NCI-H524 treated with DMSO at 0.1 percent for 48 hours (cell line): ENCODE results near the gene KRTAP9-7.
"Not testable (repeated sequence)": the region's sequence is repeated elsewhere in the genome, so short reads cannot be mapped to it uniquely, and the experiment has no call there.

Experiments used
- DNase-seq: peaks from one replicate; lab custom pipeline; 2025; lab: John Stamatoyannopoulos, UW

Gene KRTAP9-7

DNA sequence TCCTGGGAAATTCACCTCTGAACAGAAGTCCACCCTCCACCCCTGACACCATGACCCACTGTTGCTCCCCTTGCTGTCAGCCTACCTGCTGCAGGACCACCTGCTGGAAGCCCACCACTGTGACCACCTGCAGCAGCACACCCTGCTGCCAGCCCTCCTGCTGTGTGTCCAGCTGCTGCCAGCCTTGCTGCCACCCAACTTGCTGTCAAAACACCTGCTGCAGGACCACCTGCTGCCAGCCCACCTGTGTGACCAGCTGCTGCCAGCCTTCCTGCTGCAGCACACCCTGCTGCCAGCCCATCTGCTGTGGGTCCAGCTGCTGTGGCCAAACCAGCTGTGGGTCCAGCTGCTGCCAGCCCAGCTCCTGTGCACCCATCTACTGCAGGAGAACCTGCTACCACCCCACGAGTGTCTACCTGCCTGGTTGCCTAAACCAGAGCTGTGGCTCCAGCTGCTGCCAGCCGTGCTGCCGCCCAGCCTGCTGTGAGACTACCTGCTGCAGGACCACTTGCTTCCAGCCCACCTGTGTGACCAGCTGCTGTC is at the start of gene KRTAP9-7:
KRTAP9-7 (plus strand) TSS at position 51 of the 543 bp plus-strand sequence; CDS start at position 51, 0 bp downstream.
- not testable (repeated sequence) for DNase-seq

DNA sequence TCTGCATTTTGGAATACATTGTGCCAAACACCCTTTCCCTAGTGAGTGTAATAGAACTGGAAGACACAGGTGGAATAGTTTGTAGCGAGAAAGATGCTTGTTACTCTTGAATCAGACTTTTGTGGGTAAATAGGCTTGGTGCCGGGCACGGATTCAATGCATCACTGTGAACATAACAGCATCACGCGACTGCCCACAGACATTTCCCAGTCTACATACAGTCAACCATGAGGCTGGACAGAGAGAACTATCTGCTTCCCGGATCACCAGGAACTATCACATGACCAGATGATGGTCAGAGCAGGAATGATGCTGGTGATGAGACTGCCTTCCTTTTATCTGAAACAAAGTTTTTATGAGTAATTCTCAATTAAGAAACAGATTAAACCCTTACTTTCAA is 49.4 kb upstream of the KRTAP9-7 start:
- no peak for DNase-seq

DNA sequence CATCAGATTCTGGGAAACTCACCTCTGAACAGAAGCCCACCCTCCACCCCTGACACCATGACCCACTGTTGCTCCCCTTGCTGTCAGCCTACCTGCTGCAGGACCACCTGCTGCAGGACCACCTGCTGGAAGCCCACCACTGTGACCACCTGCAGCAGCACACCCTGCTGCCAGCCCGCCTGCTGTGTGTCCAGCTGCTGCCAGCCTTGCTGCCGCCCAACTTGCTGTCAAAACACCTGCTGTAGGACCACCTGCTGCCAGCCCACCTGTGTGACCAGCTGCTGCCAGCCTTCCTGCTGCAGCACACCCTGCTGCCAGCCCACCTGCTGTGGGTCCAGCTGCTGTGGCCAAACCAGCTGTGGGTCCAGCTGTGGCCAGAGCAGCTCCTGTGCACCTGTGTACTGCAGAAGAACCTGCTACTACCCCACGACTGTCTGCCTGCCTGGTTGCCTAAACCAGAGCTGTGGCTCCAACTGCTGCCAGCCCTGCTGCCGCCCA is 48.9 kb upstream of the KRTAP9-7 start, which contains the start of gene KRTAP9-2:
KRTAP9-2 (plus strand) TSS at position 51 of the 498 bp plus-strand sequence; CDS start at position 58, 7 bp downstream.
- not testable (repeated sequence) for DNase-seq

- DNase-seq, result no peak
Measured at GRCh38 chr17:41230094-41230493, 45.4 kb upstream of the KRTAP9-7 start.

GRCh38 chr17:41231731-41232130 is 43.8 kb upstream of the KRTAP9-7 start:
- DNase-seq, result no peak

DNA sequence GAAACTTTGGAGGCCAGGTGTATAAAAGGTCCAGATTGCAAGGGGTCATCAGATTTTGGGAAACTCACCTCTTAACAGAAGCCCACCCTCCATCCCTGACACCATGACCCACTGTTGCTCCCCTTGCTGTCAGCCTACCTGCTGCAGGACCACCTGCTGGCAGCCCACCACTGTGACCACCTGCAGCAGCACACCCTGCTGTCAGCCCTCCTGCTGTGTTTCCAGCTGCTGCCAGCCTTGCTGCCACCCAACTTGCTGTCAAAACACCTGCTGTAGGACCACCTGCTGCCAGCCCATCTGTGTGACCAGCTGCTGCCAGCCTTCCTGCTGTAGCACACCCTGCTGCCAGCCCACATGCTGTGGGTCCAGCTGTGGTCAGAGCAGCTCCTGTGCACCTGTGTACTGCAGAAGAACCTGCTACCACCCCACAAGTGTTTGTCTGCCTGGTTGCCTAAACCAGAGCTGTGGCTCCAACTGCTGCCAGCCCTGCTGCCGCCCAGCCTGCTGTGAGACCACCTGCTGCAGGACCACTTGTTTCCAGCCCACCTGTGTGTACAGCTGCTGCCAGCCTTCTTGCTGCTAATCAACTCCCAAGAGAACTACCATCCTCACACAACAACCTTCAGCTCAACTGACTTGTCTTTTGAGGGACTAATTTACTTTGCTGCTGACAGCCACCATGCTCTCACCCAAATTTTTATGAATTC is 42.9 kb upstream of the KRTAP9-7 start, which contains the start of gene KRTAP9-3:
KRTAP9-3 (plus strand) TSS at position 51 of the 707 bp plus-strand sequence; CDS start at position 104, 53 bp downstream.
- not testable (repeated sequence) for DNase-seq

GRCh38 chr17:41237116-41237515 is 38.4 kb upstream of the KRTAP9-7 start:
- not testable (repeated sequence) for DNase-seq

- not testable (repeated sequence) for DNase-seq
Measured at GRCh38 chr17:41237949-41238437, 37.5 kb upstream of the KRTAP9-7 start, which contains the start of gene KRTAP9-8. KRTAP9-8 (plus strand) TSS chr17:41237999; CDS start chr17:41238052, 53 bp downstream.

DNA sequence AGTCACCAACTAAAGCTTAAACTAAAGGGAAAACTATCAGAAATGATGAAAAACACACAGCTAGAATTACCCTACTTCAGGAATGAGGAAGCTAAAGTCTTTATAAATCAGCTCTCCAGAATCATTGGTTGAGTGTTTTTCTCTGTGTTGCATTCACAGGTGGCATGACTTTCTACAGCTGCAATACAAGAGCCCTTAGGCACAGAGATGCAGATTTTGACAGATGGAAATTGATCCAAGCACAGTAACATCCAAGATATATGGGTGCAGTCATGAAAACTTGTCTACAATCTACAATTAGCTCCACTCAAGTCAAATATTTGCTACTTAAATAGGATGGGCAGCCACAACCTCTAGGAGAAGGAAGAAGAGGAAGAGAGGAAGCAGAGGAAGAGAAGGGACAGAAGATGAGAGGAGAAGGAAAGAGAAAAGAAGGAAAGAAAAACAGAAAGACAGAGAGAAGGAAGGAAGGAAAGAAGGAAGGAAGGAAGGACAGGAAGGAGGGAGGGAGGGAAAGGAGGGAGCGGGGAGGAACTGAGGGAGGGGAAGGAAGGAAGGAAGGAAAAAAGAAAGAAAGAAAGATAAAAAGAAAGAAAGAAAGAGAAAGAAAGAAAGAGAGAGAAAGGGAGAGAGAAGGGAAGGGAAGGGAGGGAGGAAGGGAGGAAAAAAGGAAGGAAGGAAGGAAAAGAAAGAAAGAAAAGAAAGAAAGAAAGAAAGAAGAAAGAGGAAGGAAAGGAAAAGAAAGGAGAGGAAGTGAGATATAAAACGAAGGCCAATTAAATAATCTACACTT is 28.3 kb upstream of the KRTAP9-7 start:
- not testable (repeated sequence) for DNase-seq

DNA sequence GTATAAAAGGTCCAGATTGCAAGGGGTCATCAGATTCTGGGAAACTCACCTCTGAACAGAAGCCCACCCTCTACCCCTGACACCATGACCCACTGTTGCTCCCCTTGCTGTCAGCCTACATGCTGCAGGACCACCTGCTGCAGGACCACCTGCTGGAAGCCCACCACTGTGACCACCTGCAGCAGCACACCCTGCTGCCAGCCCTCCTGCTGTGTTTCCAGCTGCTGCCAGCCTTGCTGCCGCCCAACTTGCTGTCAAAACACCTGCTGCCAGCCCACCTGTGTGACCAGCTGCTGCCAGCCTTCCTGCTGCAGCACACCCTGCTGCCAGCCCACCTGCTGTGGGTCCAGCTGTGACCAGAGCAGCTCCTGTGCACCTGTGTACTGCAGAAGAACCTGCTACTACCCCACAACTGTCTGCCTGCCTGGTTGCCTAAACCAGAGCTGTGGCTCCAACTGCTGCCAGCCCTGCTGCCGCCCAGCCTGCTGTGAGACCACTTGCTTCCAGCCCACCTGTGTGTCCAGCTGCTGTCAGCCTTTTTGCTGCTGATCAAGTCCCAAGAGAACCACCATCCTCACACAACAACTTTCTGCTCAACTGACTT is 25.8 kb upstream of the KRTAP9-7 start, which contains the start of gene KRTAP9-4:
KRTAP9-4 (plus strand) TSS at position 51 of the 604 bp plus-strand sequence; CDS start at position 85, 34 bp downstream.
- not testable (repeated sequence) for DNase-seq

GRCh38 chr17:41251261-41251660 is 24.2 kb upstream of the KRTAP9-7 start:
- DNase-seq, result no peak

GRCh38 chr17:41254861-41255260 is 20.6 kb upstream of the KRTAP9-7 start:
- DNase-seq, result no peak

- DNase-seq, result not testable (repeated sequence)
Measured at GRCh38 chr17:41255381-41256290, 19.9 kb upstream of the KRTAP9-7 start, which contains the start of gene KRTAP9-9. KRTAP9-9 (plus strand) TSS chr17:41255384.

- DNase-seq, result no peak
Measured at GRCh38 chr17:41256291-41256685, 19.2 kb upstream of the KRTAP9-7 start.

- DNase-seq, result no peak
Measured at GRCh38 chr17:41258406-41258805, 17.1 kb upstream of the KRTAP9-7 start.

DNA sequence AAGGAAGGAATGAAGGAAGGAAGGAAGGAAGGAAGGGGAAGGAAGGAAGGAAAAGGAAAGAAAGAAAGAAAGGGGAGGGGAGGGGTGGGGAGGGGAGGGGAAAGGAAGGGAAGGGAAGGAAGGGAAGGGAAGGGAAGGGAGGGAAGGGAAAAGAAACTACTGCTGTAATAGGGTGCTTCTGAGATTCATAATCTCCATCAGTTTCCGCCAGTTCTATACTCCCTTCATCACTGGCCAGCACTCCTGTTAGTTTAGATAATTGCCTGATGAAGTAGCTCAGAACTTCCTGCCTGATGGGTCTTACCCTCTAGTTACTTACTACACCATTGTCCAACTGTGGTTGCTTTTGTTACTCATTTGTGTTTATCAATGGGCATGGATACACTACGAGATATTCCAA is 12.3 kb upstream of the KRTAP9-7 start:
- no peak for DNase-seq

DNA sequence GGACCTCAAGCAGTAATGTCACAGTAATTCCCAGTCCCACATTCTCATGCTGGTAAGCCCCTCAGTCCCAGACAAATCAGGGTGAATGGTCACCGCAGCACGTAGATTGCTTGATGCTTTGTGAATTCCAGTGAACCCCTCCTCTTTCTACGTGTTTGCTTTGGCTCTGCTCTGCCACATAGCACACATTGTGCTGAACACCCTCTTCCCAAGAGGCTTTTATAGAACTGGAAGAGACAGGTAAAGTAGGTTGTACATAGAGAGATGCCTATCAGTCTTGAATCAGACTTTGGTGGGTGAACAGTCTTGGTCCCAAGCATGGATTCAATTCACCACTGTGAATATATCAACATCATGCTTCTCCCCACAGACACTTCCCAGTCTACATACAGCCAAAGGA is 10.9 kb upstream of the KRTAP9-7 start:
- DNase-seq, result no peak

GRCh38 chr17:41265078-41265477 is 10.4 kb upstream of the KRTAP9-7 start, which contains the start of gene KRTAP9-6:
KRTAP9-6 (plus strand) TSS chr17:41265378; CDS start chr17:41265378, 0 bp downstream.
- DNase-seq, result no peak

DNA sequence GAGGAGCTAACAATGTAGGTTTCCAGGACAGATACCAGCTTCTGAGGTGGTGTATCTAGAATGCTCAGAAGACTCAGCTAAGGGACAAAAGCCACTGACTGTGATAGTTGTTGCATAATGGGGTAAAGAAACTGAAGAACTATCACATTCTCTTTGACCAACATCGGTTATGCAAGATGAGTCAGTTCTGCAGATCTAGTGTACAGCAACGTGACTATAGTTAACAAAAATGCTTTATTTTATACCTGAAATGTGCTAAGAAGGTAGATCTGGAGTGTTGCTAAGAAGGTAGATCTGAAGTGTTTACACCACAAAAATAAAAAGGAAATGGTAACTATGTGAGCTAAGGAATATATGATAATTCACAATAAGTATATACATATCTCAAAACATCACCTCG is 7.8 kb upstream of the KRTAP9-7 start:
- no peak for DNase-seq

DNA sequence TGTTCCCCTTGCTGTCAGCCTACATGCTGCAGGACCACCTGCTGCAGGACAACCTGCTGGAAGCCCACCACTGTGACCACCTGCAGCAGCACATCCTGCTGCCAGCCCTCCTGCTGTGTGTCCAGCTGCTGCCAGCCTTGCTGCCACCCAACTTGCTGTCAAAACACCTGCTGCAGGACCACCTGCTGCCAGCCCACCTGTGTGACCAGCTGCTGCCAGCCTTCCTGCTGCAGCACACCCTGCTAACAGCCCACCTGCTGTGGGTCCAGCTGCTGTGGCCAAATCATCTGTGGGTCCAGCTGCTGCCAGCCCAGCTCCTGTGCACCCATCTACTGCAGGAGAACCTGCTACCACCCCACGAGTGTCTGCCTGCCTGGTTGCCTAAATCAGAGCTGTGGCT is 4.2 kb upstream of the KRTAP9-7 start:
- not testable (repeated sequence) for DNase-seq
